A673 (cell line): ENCODE results near the gene TANC1.

Source experiments
- EZH2 ChIP-seq: fragments of 200-600 bp; sonication (generic); IDR thresholded peaks from 2 replicates; pipeline ENCODE4 v1.6.1; 2017; ENCODE audit warnings: borderline replicate concordance, low read depth, mild to moderate bottlenecking, mixed read lengths, antibody characterized with exemption, low read length; ENCODE audit not compliant: poor library complexity, severe bottlenecking
- TF ChIP-seq, protein P1 (sequence below): fragments of 300-800, 200-600 bp; sonication (generic); conservative IDR thresholded peaks from 2 replicates; pipeline ENCODE4 v1.5.1; 2017; ENCODE audit warnings: low read depth, mild to moderate bottlenecking, antibody characterized with exemption, low read length, moderate library complexity, mixed read lengths

DNA sequence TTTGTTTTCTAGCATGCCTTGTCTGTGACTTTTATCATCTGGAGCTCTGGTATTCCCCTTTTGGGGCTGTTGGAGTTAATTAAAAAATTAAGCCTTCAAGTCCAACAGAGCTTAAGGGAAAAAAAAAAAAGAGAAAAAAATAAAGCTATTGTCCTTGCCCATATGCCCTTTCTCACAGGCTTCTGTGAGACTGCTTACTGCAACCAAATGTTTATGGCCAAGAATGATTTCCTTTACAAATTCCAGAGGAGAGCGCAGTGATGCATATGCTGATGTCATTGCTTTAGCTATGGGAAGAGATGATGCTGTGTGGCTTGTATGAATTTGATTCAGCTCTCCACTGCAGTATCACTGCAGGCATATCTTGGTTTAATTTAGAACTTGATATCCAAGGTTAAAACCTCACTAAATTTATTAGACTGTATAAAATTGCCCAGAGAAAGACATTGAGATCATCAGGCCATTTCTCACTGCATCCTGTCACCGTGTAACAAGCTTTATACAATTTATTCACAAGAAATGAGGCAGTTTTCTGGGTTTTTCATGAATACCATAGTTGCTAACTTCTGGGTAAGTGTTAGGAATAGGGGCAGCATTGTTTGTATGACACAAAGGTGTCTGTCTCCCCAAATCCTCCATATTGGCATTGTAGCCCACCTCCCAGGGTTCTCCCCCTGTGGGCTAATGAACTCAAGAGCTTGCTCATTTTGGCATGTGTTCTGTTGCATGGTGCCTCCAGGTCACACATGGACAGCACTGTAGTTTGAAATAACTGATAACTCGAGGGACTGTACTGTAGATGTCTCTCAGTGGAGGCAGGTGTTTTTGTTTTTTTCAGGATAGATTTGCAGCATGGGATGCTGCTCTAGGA lies 85.0 kb downstream of the TANC1 start:
- TF ChIP-seq, protein P1, sequence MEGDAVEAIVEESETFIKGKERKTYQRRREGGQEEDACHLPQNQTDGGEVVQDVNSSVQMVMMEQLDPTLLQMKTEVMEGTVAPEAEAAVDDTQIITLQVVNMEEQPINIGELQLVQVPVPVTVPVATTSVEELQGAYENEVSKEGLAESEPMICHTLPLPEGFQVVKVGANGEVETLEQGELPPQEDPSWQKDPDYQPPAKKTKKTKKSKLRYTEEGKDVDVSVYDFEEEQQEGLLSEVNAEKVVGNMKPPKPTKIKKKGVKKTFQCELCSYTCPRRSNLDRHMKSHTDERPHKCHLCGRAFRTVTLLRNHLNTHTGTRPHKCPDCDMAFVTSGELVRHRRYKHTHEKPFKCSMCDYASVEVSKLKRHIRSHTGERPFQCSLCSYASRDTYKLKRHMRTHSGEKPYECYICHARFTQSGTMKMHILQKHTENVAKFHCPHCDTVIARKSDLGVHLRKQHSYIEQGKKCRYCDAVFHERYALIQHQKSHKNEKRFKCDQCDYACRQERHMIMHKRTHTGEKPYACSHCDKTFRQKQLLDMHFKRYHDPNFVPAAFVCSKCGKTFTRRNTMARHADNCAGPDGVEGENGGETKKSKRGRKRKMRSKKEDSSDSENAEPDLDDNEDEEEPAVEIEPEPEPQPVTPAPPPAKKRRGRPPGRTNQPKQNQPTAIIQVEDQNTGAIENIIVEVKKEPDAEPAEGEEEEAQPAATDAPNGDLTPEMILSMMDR = no peak
- no peak for TF ChIP-seq EZH2
